Measurements from ENCODE around the gene SHTN1.

- TF ChIP-seq FOS (IDR thresholded peaks at IDR 0.05; ENCODE audit: borderline replicate concordance, insufficient read depth, low read length) (no peak), CTCF (IDR thresholded peaks at IDR 0.05; ENCODE audit: extremely low read depth in 1 of 2, insufficient read depth in 1 of 2, low read depth in 1 of 2, low read length in 2 of 2) (no peak), POLR2AphosphoS5 (IDR thresholded peaks at IDR 0.05; ENCODE audit: insufficient read depth, low read depth, low read length) (no peak), POLR2A (IDR thresholded peaks at IDR 0.05; ENCODE audit: low read depth, low read length) (no peak), MAX (IDR thresholded peaks at IDR 0.05; ENCODE audit: insufficient read depth, insufficient read length) (no peak), MYC (IDR thresholded peaks at IDR 0.05; ENCODE audit: low read depth, low read length) (no peak), EZH2 (IDR thresholded peaks at IDR 0.05; ENCODE audit: borderline replicate concordance, low read depth, low read length, severe bottlenecking) (no peak), JUN (IDR thresholded peaks at IDR 0.05; ENCODE audit: borderline replicate concordance, insufficient read depth, insufficient read length, low read depth) (no peak)
Observed at GRCh38 chr10:116917481-116917880, 87.5 kb downstream of the SHTN1 start.
